IMR-90 (cell line): Measurements from ENCODE around the gene SUSD6. TPM values are rescaled to one million over a fixed set of nuclear protein-coding genes. Genes with fewer than 3 reads are reported as not detected.

ENCODE experiments used
- ATAC-seq: fragments of 200-7000 bp; cut with Tn5 transposase; 2 replicates; pipeline ENCODE4 v1.9.1; 2020; ENCODE audit warnings: low read depth, mild to moderate bottlenecking, moderate library complexity
- BruUV-seq: library from RNA; stranded (reverse); fragments of 400-500 nt; replicated peaks from 2 replicates; lab custom pipeline; 2021; lab: Mats Ljungman, UMichigan
- CTCF ChIA-PET: fragments of 300-600 bp; formaldehyde crosslinking; extraction: SDS; loops from one replicate; lab custom pipeline; 2021; ENCODE audit warnings: antibody characterized with exemption; lab: Yijun Ruan, JAX
- POLR2A ChIA-PET: fragments of 300-600 bp; sonication (Branson Sonifier 250); formaldehyde crosslinking; loops from one replicate; lab custom pipeline; 2022; ENCODE audit warnings: antibody characterized with exemption; ENCODE audit not compliant: unreplicated experiment; lab: Charles Lee
- DNase-seq: peaks from one replicate; pipeline ENCODE4 v3.0.0; 2013
- H2AFZ ChIP-seq: replicated peaks from 2 replicates; pipeline ENCODE3; 2013; ENCODE audit warnings: low read length, mild to moderate bottlenecking; ENCODE audit not compliant: poor library complexity
- H2AK5ac ChIP-seq: 2 replicates; pipeline ENCODE4 v1.6.1; 2013; ENCODE audit warnings: low read depth, low read length, inconsistent platforms
- H2AK9ac ChIP-seq: replicated peaks from 2 replicates; pipeline ENCODE3; 2013; ENCODE audit warnings: mild to moderate bottlenecking, low read depth, low read length, moderate library complexity; ENCODE audit not compliant: poor library complexity
- H2BK120ac ChIP-seq: 2 replicates; pipeline ENCODE4 v1.6.1; 2013; ENCODE audit warnings: low read depth, low read length, inconsistent platforms
- H2BK15ac ChIP-seq: 3 replicates; pipeline ENCODE4 v1.6.1; 2013; ENCODE audit warnings: low read depth, low read length, inconsistent platforms
- H2BK20ac ChIP-seq: 2 replicates; pipeline ENCODE4 v1.6.1; 2013; ENCODE audit warnings: low read depth, mild to moderate bottlenecking, inconsistent platforms, low read length, moderate library complexity
- H2BK5ac ChIP-seq: 2 replicates; pipeline ENCODE4 v1.6.1; 2013; ENCODE audit warnings: mild to moderate bottlenecking, low read depth, low read length, inconsistent platforms; ENCODE audit not compliant: poor library complexity, severe bottlenecking
- H3K14ac ChIP-seq: replicated peaks from 2 replicates; pipeline ENCODE4 v1.6.1; 2013; ENCODE audit warnings: low read depth, low read length, inconsistent platforms
- H3K18ac ChIP-seq: 2 replicates; pipeline ENCODE4 v1.6.1; 2013; ENCODE audit warnings: low read depth, low read length, control low read depth
- H3K23ac ChIP-seq: 2 replicates; pipeline ENCODE4 v1.6.1; 2013; ENCODE audit warnings: low read depth, low read length, inconsistent platforms
- H3K27ac ChIP-seq: 2 replicates; pipeline ENCODE4 v1.5.1; 2013; ENCODE audit warnings: mild to moderate bottlenecking, control low read depth, low read length; ENCODE audit not compliant: insufficient read depth
- H3K27me3 ChIP-seq: 2 replicates; pipeline ENCODE4 v1.6.1; 2013; ENCODE audit warnings: low read length; ENCODE audit not compliant: control insufficient read depth, insufficient read depth
- H3K36me3 ChIP-seq: 2 replicates; pipeline ENCODE4 v1.6.1; 2013; ENCODE audit warnings: low read length, mixed read lengths; ENCODE audit not compliant: control insufficient read depth, insufficient read depth
- H3K4ac ChIP-seq: 2 replicates; pipeline ENCODE4 v1.6.1; 2013; ENCODE audit warnings: low read depth, low read length, inconsistent platforms
- H3K4me1 ChIP-seq: 2 replicates; pipeline ENCODE4 v1.6.1; 2013; ENCODE audit warnings: low read length, mixed read lengths; ENCODE audit not compliant: control insufficient read depth, insufficient read depth
- H3K4me2 ChIP-seq: 2 replicates; pipeline ENCODE4 v1.6.1; 2013; ENCODE audit warnings: low read depth, mild to moderate bottlenecking, control low read depth, low read length, moderate library complexity
- H3K4me3 ChIP-seq: 2 replicates; pipeline ENCODE4 v1.5.1; 2013; ENCODE audit warnings: low read depth, mild to moderate bottlenecking, control low read depth, low read length, moderate library complexity; ENCODE audit not compliant: insufficient read depth
- H3K56ac ChIP-seq: 2 replicates; pipeline ENCODE4 v1.6.1; 2013; ENCODE audit warnings: low read length, inconsistent platforms; ENCODE audit not compliant: insufficient read depth; ENCODE audit errors: extremely low read depth
- H3K79me1 ChIP-seq, 2 experiments: 2 replicates each; pipeline ENCODE4 v1.6.1; 2013; ENCODE audit warnings: low read length in 2 of 2, inconsistent platforms in 1 of 2, low read depth in 1 of 2
- H3K9ac ChIP-seq: 2 replicates; pipeline ENCODE4 v1.6.1; 2013; ENCODE audit warnings: low read depth, low read length, control low read depth
- H3K9me1 ChIP-seq: 2 replicates; pipeline ENCODE4 v1.6.1; 2013; ENCODE audit warnings: low read length, inconsistent platforms; ENCODE audit not compliant: insufficient read depth
- H3K9me3 ChIP-seq: 2 replicates; pipeline ENCODE4 v1.6.1; 2013; ENCODE audit warnings: low read length; ENCODE audit not compliant: control insufficient read depth, insufficient read depth
- H4K20me1 ChIP-seq: 2 replicates; pipeline ENCODE4 v1.6.1; 2013; ENCODE audit warnings: low read length, inconsistent platforms; ENCODE audit not compliant: insufficient read depth
- H4K5ac ChIP-seq: 2 replicates; pipeline ENCODE4 v1.6.1; 2013; ENCODE audit warnings: mild to moderate bottlenecking, low read depth, low read length, control low read depth
- H4K8ac ChIP-seq, 2 experiments: 2 replicates each; pipeline ENCODE4 v1.6.1; 2013; ENCODE audit warnings: low read depth in 2 of 2, low read length in 2 of 2, control low read depth in 1 of 2, inconsistent platforms in 1 of 2
- H4K91ac ChIP-seq: 2 replicates; pipeline ENCODE4 v1.6.1; 2013; ENCODE audit warnings: low read depth, low read length, inconsistent platforms; ENCODE audit not compliant: insufficient read depth
- BHLHE40 ChIP-seq: fragments of 150-350 bp; IDR thresholded peaks from 2 replicates; pipeline ENCODE4 v1.6.1; 2016; ENCODE audit warnings: mild to moderate bottlenecking, low read depth, low read length
- CHD1 ChIP-seq: IDR thresholded peaks from 2 replicates; pipeline ENCODE4 v1.6.1; 2012; ENCODE audit warnings: low read depth, low read length, improper control_type of control experiment
- CTCF ChIP-seq: conservative IDR thresholded peaks from 2 replicates; pipeline ENCODE4 v1.5.1; 2012; ENCODE audit warnings: mild to moderate bottlenecking, low read depth, low read length, improper control_type of control experiment
- ELK1 ChIP-seq: fragments of 150-350 bp; IDR thresholded peaks from 2 replicates; pipeline ENCODE4 v1.6.1; 2016; ENCODE audit warnings: low read depth, mild to moderate bottlenecking, low read length, moderate library complexity, borderline replicate concordance
- FOS ChIP-seq: fragments of 150-350 bp; IDR thresholded peaks from 2 replicates; pipeline ENCODE4 v1.6.1; 2016; ENCODE audit warnings: low read depth, low read length
- MAFK ChIP-seq: IDR thresholded peaks from 2 replicates; pipeline ENCODE4 v1.6.1; 2012; ENCODE audit warnings: low read depth, low read length, improper control_type of control experiment
- MXI1 ChIP-seq: IDR thresholded peaks from 2 replicates; pipeline ENCODE4 v1.6.1; 2012; ENCODE audit warnings: low read depth, mild to moderate bottlenecking, low read length, moderate library complexity, borderline replicate concordance
- NFE2L2 ChIP-seq: fragments of 150-350 bp; IDR thresholded peaks from 2 replicates; pipeline ENCODE4 v1.6.1; 2016; ENCODE audit warnings: low read depth, mild to moderate bottlenecking, low read length
- POLR2A ChIP-seq: IDR thresholded peaks from 2 replicates; pipeline ENCODE4 v1.6.1; 2012; ENCODE audit warnings: mild to moderate bottlenecking, low read depth, low read length
- RAD21 ChIP-seq: IDR thresholded peaks from 2 replicates; pipeline ENCODE4 v1.6.1; 2012; ENCODE audit warnings: low read length, improper control_type of control experiment
- RCOR1 ChIP-seq: IDR thresholded peaks from 2 replicates; pipeline ENCODE4 v1.6.1; 2012; ENCODE audit warnings: mild to moderate bottlenecking, low read length, improper control_type of control experiment; ENCODE audit not compliant: insufficient replicate concordance
- RFX5 ChIP-seq: IDR thresholded peaks from 2 replicates; pipeline ENCODE4 v1.8.0; 2012; ENCODE audit warnings: low read depth, mild to moderate bottlenecking, low read length, moderate library complexity
- SMC3 ChIP-seq: fragments of 150-350 bp; IDR thresholded peaks from 2 replicates; pipeline ENCODE4 v1.6.1; 2016; ENCODE audit warnings: low read depth, mild to moderate bottlenecking, antibody characterized with exemption, low read length, moderate library complexity
- WGBS, 2 experiments: methylation state at CpG; one replicate each; pipeline versions ENCODE4 v1.1.5 to v1.1.7; 2013; ENCODE audit warnings: missing lambda C conversion rate in 2 of 2; ENCODE audit not compliant: insufficient read length in 1 of 2; ENCODE audit errors: extremely low coverage in 2 of 2; 5-methylcytosine and 5-hydroxymethylcytosine counted together
- dilution Hi-C: fragments of 300-500 bp; cut with HindIII; formaldehyde crosslinking; loops from one replicate; pipeline ENCODE4 v1.14.3; 2018; ENCODE audit warnings: low sequenced_read_pairs; ENCODE audit not compliant: unreplicated experiment
- in situ Hi-C: fragments of 300-500 bp; cut with MboI; formaldehyde crosslinking; loops from 3 replicates; pipeline ENCODE4 v1.14.3; 2019; ENCODE audit warnings: low sequenced_read_pairs, inconsistent platforms, mixed read lengths
- intact Hi-C: fragments of 100-400 bp; cut with micrococcal nuclease; formaldehyde crosslinking; loops from 2 replicates; pipeline ENCODE4 v1.10.0; 2022
- polyA plus RNA-seq, 3 experiments: library from polyadenylated mRNA; depleted of rRNA; stranded (reverse); fragments of >200 nt; gene quantifications; 2 replicates each; pipeline ENCODE4 v1.2.3, GENCODE V29; 2012; ENCODE audit warnings: low replicate concordance in 1 of 3
- total RNA-seq: library from RNA; depleted of rRNA; stranded (reverse); fragments of >200 nt; gene quantifications from 2 replicates; pipeline ENCODE4 v1.2.3, GENCODE V29; 2012

Gene SUSD6
- total and polyA plus RNA-seq, 2 of the 4 experiments (the other 2 are of a cell fraction), result 2.3 to 10.1 TPM

DNA sequence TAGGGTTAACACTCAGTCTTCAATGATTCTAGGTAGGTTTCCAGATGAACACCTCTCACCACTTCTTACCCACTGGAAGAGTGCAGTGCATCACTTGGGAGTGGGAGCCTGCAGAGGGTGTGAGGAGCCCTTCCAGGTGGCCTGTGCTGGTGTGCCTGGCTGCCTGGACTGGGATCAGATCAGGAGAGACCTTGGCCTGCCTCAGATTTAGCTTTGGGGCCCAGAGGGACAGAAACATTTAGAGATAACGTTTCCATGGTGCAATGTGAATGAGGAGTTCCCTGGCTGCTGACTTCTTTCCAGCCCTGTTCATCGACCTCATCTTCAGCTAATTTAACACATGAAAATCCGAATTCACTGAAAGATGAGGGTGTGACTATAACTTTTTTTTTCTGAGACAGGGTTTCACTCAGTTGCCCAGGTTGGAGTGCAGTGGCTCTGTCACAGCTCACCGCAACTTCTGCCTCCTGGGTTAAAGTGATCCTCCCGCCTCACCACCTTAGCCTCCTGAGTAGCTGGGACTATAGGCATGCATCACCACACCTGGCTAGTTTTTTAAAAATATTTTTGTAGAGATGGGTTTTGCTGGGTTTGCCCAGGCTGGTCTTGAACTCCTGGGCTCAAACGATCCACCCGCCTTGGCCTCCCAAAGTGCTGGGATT is 53.6 kb downstream of the SUSD6 start (continued):
- TF ChIP-seq RCOR1 (no peak), RAD21 (no peak)

- H3K56ac ChIP-seq, result no peak overlapping the region; the same call in 1 of the 2 replicates
- H3K9me3 ChIP-seq, result no peaks in the 10 kb centered on the region
- peak overlapping the region; percentile 67; the same call in 1 of the 2 replicates for H2AK5ac ChIP-seq
- DNase-seq (no peak), ATAC-seq (0 out of 2 replicates have a peak, but pooled peaks have one; percentile 25)
- peak overlapping the region; percentile 83 for H3K4ac ChIP-seq
- H4K20me1 ChIP-seq, result peaks cover 26% of the 10 kb centered on the region
- CTCF ChIA-PET, result interaction anchor here (1.0 kb wide), 1 partner anchor 12 kb away, joined by 3 read pairs; no protein-coding TSS in a partner anchor
- H3K36me3 ChIP-seq, result 0 out of 2 replicates have a peak, but pooled peaks cover 2% of the 10 kb centered on the region
- H2BK120ac ChIP-seq, result peak overlapping the region; percentile 90
- H3K79me1 ChIP-seq, result peaks cover 50 to 87% of the 10 kb centered on the region in 2 experiments
- H3K23ac ChIP-seq, result peak overlapping the region; percentile 86; the same call in 1 of the 2 replicates
- H3K9me1 ChIP-seq, result peaks cover 49% of the 10 kb centered on the region
- H3K9ac ChIP-seq, result no peak overlapping the region
- H3K14ac ChIP-seq, result peak overlapping the region; percentile 90
- H4K8ac ChIP-seq, result peak overlapping the region in 1 of 2 experiments; percentile 84; a peak in 2 of 4 replicates
- H2AK9ac ChIP-seq, result no peak overlapping the region
- dilution Hi-C loops, result no loop called here
- H2BK15ac ChIP-seq, result peak overlapping the region; percentile 42; the same call in 2 of the 3 replicates
- no TSS peak for BruUV-seq
- WGBS, 2 experiments, result no CpG with 5 or more reads among the region's 1 CpG
- H2AFZ ChIP-seq, result no peak overlapping the region
- H3K4me2 ChIP-seq, result no peak overlapping the region
- H2BK20ac ChIP-seq, result peak overlapping the region; percentile 83
- H3K27me3 ChIP-seq, result no peaks in the 10 kb centered on the region
- peak overlapping the region; percentile 39 for H2BK5ac ChIP-seq
- peaks cover 39% of the 10 kb centered on the region for H3K4me1 ChIP-seq
- H3K18ac ChIP-seq, result peak overlapping the region; percentile 34
- H4K5ac ChIP-seq, result peak overlapping the region; percentile 75; the same call in 1 of the 2 replicates
- in situ Hi-C loops, result no loop called here
- peak overlapping the region; percentile 91 for H4K91ac ChIP-seq
- H3K27ac ChIP-seq, result peak overlapping the region; percentile 38; the same call in 1 of the 2 replicates
- POLR2A ChIA-PET, result no interaction called here
- no peak overlapping the region for H3K4me3 ChIP-seq
- intact Hi-C loops, result loop anchor here (5.0 kb wide), 1 partner anchor 47 kb away; no protein-coding TSS in a partner anchor
- TF ChIP-seq RAD21, result no peak
- TF ChIP-seq BHLHE40, result no peak
- no peak for TF ChIP-seq RFX5
- no peak for TF ChIP-seq SMC3
- TF ChIP-seq MAFK, result no peak
- TF ChIP-seq POLR2A, result no peak
- TF ChIP-seq CHD1, result no peak
- TF ChIP-seq RCOR1, result no peak
- no peak for TF ChIP-seq MXI1
- TF ChIP-seq NFE2L2, result no peak
- TF ChIP-seq CTCF, result no peak
- no peak for TF ChIP-seq FOS
- no peak for TF ChIP-seq ELK1
These were observed 54.2 kb downstream of the SUSD6 start for GRCh38 chr14:69665631-69666030.
